GM18858 (cell line): ENCODE results near the gene ROBO1.

Experiments used
- ATAC-seq: cut with Tn5 transposase; IDR thresholded peaks from one replicate; pipeline ENCODE4 v1.9.1; 2021; ENCODE audit not compliant: unreplicated experiment

ROBO1 gene

DNA sequence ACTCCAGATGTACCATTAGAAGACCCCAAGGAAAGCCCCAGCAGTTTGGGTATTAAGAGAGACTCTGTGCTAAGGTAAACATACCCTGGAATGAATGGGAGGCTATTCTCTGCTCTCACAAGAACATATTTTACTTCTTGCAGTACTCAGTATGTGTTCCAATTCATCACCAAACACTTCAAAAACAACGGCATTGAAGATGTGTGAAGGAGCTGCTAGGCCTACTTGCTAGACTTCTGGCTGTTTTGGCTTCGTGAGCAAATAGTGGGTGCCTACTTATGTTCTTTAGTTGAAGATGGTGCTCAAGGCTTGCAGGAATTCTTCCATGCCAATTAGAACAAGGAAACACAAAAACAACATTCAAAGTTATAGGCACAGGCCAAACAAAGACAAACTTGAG lies 514.5 kb downstream of the ROBO1 start:
- no peak for ATAC-seq

- ATAC-seq = no peak
Observed at GRCh38 chr3:79250746-79251145, 517.1 kb downstream of the ROBO1 start.

GRCh38 chr3:79249701-79250100 lies 518.1 kb downstream of the ROBO1 start:
- no peak for ATAC-seq

DNA sequence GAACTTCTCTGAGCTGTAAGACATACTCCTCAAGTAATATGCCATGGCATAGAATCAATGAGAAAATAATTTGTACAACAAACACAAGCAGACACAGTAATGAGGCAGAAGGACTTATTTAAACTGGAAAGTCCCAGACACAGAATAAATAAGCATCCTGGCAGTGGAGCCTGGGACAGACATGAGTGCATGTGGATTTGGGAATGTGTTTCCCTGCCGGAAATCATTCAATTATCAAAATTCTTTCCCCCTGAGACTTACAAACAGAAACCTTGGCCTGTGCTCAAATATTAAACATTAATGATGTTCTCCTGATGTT lies 520.1 kb downstream of the ROBO1 start:
- no peak for ATAC-seq

DNA sequence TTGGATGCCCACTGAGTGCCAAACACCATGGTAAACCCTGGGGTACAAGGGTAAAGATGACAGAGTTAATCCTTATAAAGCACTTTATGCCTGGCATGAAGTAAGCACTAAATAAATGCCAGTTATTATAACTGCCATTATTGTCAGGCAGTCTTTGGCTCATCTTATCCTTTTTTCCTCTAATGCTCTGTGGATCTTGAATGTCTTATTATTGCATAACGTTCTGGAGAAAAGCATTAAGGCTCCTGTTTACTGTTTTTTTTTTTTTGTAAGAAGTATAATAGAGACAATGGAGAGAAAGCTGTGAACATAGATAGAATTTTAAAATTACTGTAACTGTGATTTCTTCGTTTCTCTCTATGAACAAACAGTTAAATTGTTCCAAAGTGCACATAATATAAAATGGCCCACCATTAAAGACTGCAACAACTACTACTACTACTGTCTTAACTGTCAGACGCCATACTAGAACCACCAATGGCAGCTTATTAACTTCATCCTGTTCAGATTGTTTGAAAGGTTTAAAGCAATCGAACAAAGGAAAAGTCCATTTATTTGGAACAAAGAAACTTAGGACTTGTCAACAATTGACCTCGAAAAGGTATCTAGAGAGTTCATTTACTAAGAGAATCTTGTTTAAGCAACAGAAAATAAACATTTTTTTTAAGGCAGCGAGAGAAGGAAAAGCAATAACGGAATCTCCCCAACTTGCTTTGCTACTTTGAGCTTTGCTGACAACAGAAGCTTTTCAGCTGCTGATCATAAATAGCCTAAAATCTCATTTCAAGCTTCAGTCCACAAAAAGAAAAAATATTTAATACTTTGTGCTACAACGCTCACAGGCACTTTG lies 520.7 kb downstream of the ROBO1 start:
- ATAC-seq = no peak

DNA sequence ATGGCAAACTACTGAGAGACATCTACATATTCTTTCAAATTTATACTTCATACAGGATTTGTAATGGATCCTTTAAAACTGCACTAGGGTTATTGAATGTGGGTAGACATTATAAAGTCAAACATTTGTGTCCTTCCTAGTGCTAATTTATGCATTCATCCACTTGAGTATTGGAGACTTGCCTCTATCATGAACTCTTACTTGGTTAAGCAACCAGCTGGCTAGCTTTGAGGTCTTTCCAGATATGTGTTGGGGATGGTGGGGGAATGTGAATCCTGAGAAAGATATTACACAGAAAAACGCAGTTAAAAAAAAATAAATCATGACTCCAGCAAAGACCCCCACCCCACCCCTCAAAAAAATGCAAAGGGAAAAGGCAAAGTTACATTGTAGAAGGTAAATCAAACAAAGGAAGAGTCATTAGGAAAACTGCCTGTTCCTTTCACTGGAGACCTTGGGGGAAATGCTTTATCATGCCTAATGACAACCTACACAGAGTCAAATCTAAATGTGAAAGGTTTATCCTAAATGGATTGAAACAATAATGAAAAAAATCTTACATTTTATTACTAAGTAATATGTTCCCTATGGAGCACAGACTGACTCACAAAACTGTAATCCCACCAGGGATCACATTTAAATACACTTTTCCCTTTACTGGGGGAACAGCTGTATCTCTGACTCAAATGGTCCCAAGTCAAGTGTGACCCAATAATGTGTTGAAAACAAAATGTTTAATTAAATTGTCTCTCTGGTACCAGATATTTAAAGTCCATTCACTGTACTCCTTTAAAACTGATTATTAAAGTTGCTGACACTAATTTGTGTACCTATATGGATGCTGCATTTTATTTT lies 522.3 kb downstream of the ROBO1 start:
- ATAC-seq = no peak

DNA sequence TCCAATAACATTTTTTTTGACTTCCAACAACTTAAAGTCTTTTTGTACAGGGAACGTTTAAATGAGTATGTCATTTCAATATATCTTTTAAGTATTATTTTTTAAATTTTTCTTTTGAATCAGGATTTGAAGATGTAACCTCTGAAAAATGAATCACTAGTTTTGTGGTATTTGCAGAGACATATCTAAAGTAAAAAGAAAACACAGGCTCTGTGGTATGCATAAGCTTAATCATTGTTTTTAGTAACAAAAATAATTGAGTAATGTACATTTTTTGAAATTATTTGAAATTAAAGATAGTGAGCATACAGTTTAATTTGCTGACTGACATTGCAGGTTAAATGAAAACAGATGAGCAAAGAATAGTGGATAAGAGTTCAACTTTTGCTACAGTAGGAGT lies 531.3 kb downstream of the ROBO1 start:
- no peak for ATAC-seq

DNA sequence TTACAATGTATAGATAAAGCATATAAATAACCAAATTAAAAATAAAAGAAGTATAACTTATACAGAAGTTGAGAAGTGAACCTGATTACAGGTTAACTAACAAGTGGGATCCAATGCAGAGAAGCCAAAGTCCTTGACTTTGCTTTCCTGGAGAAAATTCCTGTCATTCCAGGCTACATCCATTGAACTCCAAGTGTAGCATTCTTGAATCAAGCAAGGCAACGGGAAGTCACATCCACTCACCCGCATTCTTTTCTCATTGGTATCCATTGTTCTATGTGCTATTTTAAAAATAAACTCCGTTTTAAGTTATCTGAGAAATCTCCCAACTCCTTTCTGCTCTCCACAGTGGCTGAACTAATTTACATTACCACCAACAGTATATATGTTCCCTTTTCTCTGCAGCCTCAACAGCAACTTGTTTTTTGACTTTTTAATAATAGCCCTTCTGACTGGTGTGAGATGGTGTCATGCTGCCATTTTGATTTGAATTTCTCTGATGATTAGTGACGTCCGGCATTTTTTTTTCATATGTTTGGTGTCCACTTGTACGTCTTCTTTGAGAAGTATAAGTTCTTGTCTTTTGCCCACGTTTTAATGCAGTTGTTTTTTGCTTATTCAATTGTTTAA lies 534.3 kb downstream of the ROBO1 start:
- ATAC-seq = no peak

GRCh38 chr3:79230266-79230665 lies 537.5 kb downstream of the ROBO1 start:
- no peak for ATAC-seq

DNA sequence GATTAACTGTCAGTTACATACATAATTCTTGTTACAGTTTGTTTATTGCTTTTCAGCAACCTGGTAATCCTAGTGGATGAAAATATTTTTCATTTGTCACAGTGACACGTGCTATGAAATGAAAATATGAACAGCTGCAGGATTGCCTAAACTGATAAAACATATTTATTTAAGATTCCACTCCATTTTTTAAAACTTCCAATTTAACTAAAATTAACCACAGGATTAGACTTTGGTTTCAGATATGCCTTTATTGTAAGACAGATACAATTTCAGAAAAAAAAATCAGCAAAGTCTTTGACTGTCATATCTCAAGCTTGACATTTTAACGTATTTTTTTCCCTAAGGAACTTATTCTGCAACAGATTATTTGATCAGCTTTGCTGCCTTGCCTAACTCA lies 550.7 kb downstream of the ROBO1 start:
- ATAC-seq = no peak

DNA sequence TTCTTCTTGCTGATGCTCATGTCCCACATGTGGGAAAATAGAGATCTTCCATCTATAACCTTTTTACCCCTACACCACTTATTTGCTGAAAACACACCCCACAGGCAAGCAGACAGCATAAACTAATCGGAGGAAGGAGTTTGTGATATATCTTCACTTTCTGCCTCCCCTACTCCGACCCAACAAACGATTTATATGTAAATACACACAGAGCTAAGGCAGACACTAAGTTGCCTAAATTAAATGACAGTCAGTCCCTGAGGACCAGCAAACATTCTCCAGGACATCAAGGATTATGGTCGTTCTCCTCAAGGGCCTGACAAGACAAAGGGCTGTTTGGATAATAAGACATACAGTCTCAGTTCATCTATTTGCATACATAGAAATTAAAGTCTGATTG lies 552.5 kb downstream of the ROBO1 start:
- no peak for ATAC-seq

DNA sequence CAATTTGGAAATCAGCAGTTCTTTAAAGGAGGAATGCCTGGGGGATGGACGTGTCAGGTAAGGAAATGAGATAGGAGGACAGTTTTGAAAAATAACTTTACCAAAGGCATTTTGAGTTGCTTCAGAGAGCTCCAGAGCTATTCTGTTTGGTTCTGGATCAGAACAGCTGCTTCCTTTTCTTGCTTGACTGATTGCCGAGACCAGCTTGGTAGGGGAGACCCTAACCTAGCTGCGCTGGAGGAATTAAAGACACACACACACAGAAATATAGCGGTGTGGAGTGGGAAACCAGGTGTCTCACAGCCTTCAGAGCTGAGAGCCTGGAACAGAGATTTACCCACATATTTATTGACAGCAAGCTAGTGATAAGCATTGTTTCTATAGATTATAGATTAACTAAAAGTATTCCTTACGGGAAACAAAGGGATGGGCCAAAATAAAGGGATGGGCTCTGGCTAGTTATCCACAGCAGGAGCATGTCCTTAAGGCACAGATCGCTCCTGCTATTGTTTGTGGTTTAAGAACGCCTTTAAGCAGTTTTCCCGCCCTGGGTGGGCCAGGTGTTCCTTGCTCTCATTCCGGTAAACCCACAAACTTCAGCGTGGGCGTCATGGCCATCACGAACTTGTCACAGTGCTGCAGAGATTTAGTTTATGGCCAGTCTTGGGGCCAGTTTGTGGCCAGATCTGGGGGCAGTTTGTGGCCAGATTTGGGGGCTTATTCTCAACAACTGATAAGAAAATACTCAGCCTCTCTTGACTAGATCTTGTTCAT lies 556.0 kb downstream of the ROBO1 start:
- no peak for ATAC-seq

- no peak for ATAC-seq
Observed at GRCh38 chr3:79204351-79204750, 563.4 kb downstream of the ROBO1 start.

DNA sequence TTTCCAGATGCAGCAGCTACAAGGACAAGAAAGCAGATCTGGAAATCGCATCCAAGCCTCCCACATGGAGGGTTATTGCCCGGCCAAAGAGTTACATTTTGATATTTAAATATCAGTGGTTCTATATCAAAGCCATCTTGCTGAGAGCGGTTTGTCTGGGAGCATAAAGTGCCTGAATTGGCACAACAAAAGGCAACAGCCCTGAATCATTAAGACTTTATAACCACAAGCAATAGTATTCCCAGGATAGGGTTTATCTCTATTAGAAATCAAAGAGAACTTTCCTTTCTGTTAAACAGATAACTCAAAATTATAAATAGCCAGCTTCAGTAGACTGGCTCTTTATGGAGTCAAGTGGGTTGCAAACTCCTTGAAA lies 564.7 kb downstream of the ROBO1 start:
- no peak for ATAC-seq

- ATAC-seq = no peak
Observed at GRCh38 chr3:79202471-79203143, 565.2 kb downstream of the ROBO1 start.

- no peak for ATAC-seq
Observed at GRCh38 chr3:79200456-79200855, 567.3 kb downstream of the ROBO1 start.

- no peak for ATAC-seq
Observed at GRCh38 chr3:79199966-79200365, 567.8 kb downstream of the ROBO1 start.

- no peak for ATAC-seq
Observed at GRCh38 chr3:79187426-79187825, 580.4 kb downstream of the ROBO1 start.

- no peak for ATAC-seq
Observed at GRCh38 chr3:79184251-79184650, 583.5 kb downstream of the ROBO1 start.

GRCh38 chr3:79183496-79183895 lies 584.3 kb downstream of the ROBO1 start:
- no peak for ATAC-seq
